HL-60/S4 treated with phorbol 12-myristate 13-acetate at 8.2 ng/mL for 4 days and 3 days (cell line): ENCODE data around the gene MARK2.
"Not testable (repeated sequence)": the region's sequence is repeated elsewhere in the genome, so short reads cannot be mapped to it uniquely, and the experiment has no call there.

Experiments
- in situ Hi-C: fragments of 300-500 bp; cut with MboI; formaldehyde crosslinking; loops from 2 replicates; pipeline ENCODE4 v1.15.0; 2022; ENCODE audit warnings: low sequenced_read_pairs

The MARK2 gene

GRCh38 chr11:63838678-63839507 lies at the start of gene MARK2:
Gene MARK2 (plus strand): TSS chr11:63839110. CDS start chr11:63839507, 397 bp downstream.
- in situ Hi-C loops, result loop anchor here (25.0 kb wide), 1 partner anchor 323 kb away; the partner anchor contains the start of gene MACROD1

GRCh38 chr11:63791495-63792167 lies 47.3 kb upstream of the MARK2 start:
- in situ Hi-C loops, result no loop called here

- in situ Hi-C loops, result no loop called here
These were observed 45.7 kb upstream of the MARK2 start for GRCh38 chr11:63793161-63793560.

GRCh38 chr11:63795066-63795465 lies 43.8 kb upstream of the MARK2 start:
- in situ Hi-C loops, result no loop called here

- in situ Hi-C loops, result no loop called here
These were observed 38.0 kb upstream of the MARK2 start for GRCh38 chr11:63800921-63801320.

GRCh38 chr11:63802637-63803414 lies 36.1 kb upstream of the MARK2 start:
- in situ Hi-C loops, result no loop called here

- in situ Hi-C loops, result no loop called here
These were observed 34.7 kb upstream of the MARK2 start for GRCh38 chr11:63804259-63804658.

- in situ Hi-C loops, result no loop called here
These were observed 33.0 kb upstream of the MARK2 start for GRCh38 chr11:63805844-63806415.

- in situ Hi-C loops, result not testable (repeated sequence)
These were observed 28.5 kb upstream of the MARK2 start for GRCh38 chr11:63810383-63810782.

- in situ Hi-C loops, result no loop called here
These were observed 27.4 kb upstream of the MARK2 start for GRCh38 chr11:63811522-63811921.

- in situ Hi-C loops, result no loop called here
These were observed 25.8 kb upstream of the MARK2 start, which contains the start of gene SPINDOC for GRCh38 chr11:63813035-63813562. Gene SPINDOC (plus strand): TSS chr11:63813456. CDS start chr11:63813687, 231 bp downstream.

- in situ Hi-C loops, result no loop called here
These were observed 25.1 kb upstream of the MARK2 start for GRCh38 chr11:63813563-63814382.

- in situ Hi-C loops, result no loop called here
These were observed 24.6 kb upstream of the MARK2 start for GRCh38 chr11:63814383-63814736.

- in situ Hi-C loops, result no loop called here
These were observed 22.7 kb upstream of the MARK2 start for GRCh38 chr11:63816166-63816565.

GRCh38 chr11:63816732-63817131 lies 22.2 kb upstream of the MARK2 start:
- in situ Hi-C loops, result no loop called here

- in situ Hi-C loops, result no loop called here
These were observed 21.0 kb upstream of the MARK2 start for GRCh38 chr11:63817758-63818498.

GRCh38 chr11:63818609-63819008 lies 20.3 kb upstream of the MARK2 start:
- in situ Hi-C loops, result no loop called here

GRCh38 chr11:63821411-63821810 lies 17.5 kb upstream of the MARK2 start:
- in situ Hi-C loops, result no loop called here
